H9 (cell line): ENCODE data around the gene TMIGD3. TPM values are rescaled to one million over a fixed set of nuclear protein-coding genes. Genes with fewer than 3 reads are reported as not detected.

Source experiments
- DNase-seq: peaks from one replicate; pipeline ENCODE4 v3.0.0-alpha.2; 2017
- H2AFZ ChIP-seq: one replicate; pipeline ENCODE4 v1.6.1; 2013; ENCODE audit warnings: mild to moderate bottlenecking, low read length, control low read depth, moderate library complexity
- H2AK5ac ChIP-seq: 2 replicates; pipeline ENCODE4 v1.6.1; 2013; ENCODE audit warnings: low read length, control low read depth, mixed read lengths; ENCODE audit not compliant: insufficient read length
- H2BK120ac ChIP-seq: one replicate; pipeline ENCODE4 v1.6.1; 2013; ENCODE audit warnings: low read depth, mild to moderate bottlenecking, low read length, control low read depth, inconsistent platforms; ENCODE audit not compliant: poor library complexity, severe bottlenecking
- H2BK12ac ChIP-seq: 2 replicates; pipeline ENCODE4 v1.6.1; 2013; ENCODE audit warnings: low read length, control low read depth, mixed read lengths, low read depth; ENCODE audit not compliant: insufficient read length
- H2BK15ac ChIP-seq: 2 replicates; pipeline ENCODE4 v1.6.1; 2013; ENCODE audit warnings: low read depth, low read length, control low read depth
- H2BK20ac ChIP-seq: one replicate; pipeline ENCODE4 v1.6.1; 2013; ENCODE audit warnings: low read depth, mild to moderate bottlenecking, low read length, control low read depth, inconsistent platforms; ENCODE audit not compliant: poor library complexity, severe bottlenecking
- H2BK5ac ChIP-seq: 2 replicates; pipeline ENCODE4 v1.6.1; 2013; ENCODE audit warnings: low read length, control low read depth, mixed read lengths; ENCODE audit not compliant: insufficient read length
- H3K14ac ChIP-seq: 2 replicates; pipeline ENCODE4 v1.6.1; 2013; ENCODE audit warnings: low read length, control low read depth; ENCODE audit not compliant: insufficient read depth
- H3K18ac ChIP-seq: 2 replicates; pipeline ENCODE4 v1.6.1; 2013; ENCODE audit warnings: low read depth, mild to moderate bottlenecking, mixed read lengths, low read length, control low read depth; ENCODE audit not compliant: insufficient read length
- H3K23ac ChIP-seq: 2 replicates; pipeline ENCODE4 v1.6.1; 2013; ENCODE audit warnings: low read length, control low read depth, mixed read lengths, low read depth; ENCODE audit not compliant: insufficient read length
- H3K23me2 ChIP-seq: 2 replicates; pipeline ENCODE4 v1.6.1; 2013; ENCODE audit warnings: low read depth, mild to moderate bottlenecking, mixed read lengths, low read length, control low read depth; ENCODE audit not compliant: insufficient read length, poor library complexity, severe bottlenecking
- H3K27ac ChIP-seq: 2 replicates; pipeline ENCODE4 v1.5.1; 2013; ENCODE audit warnings: low read length, control low read depth, mixed read lengths, low read depth; ENCODE audit not compliant: insufficient read length
- H3K27me3 ChIP-seq: 2 replicates; pipeline ENCODE4 v1.6.1; 2013; ENCODE audit warnings: low read length, control low read depth, inconsistent platforms; ENCODE audit not compliant: insufficient read depth
- H3K4ac ChIP-seq: 2 replicates; pipeline ENCODE4 v1.6.1; 2013; ENCODE audit warnings: low read depth, mild to moderate bottlenecking, control low read depth, inconsistent platforms, low read length, moderate library complexity
- H3K4me1 ChIP-seq: 2 replicates; pipeline ENCODE4 v1.6.1; 2013; ENCODE audit warnings: low read length, control low read depth, inconsistent platforms; ENCODE audit not compliant: insufficient read depth
- H3K4me2 ChIP-seq: 2 replicates; pipeline ENCODE4 v1.6.1; 2013; ENCODE audit warnings: low read length, control low read depth, mixed read lengths; ENCODE audit not compliant: insufficient read length, insufficient read depth
- H3K56ac ChIP-seq: 2 replicates; pipeline ENCODE4 v1.6.1; 2013; ENCODE audit warnings: low read depth, mild to moderate bottlenecking, mixed read lengths, low read length, control low read depth; ENCODE audit not compliant: insufficient read length
- H3K79me1 ChIP-seq: 2 replicates; pipeline ENCODE4 v1.6.1; 2013; ENCODE audit warnings: low read depth, mild to moderate bottlenecking, moderate library complexity, low read length, control low read depth, inconsistent platforms; ENCODE audit not compliant: insufficient read depth, poor library complexity, severe bottlenecking
- H3K79me2 ChIP-seq: 2 replicates; pipeline ENCODE4 v1.6.1; 2013; ENCODE audit warnings: low read length, control low read depth, inconsistent platforms; ENCODE audit not compliant: insufficient read depth
- H3K9ac ChIP-seq: 2 replicates; pipeline ENCODE4 v1.6.1; 2013; ENCODE audit warnings: low read length, control low read depth, mixed read lengths; ENCODE audit not compliant: insufficient read length; ENCODE audit errors: extremely low read depth
- H3K9me3 ChIP-seq: one replicate; pipeline ENCODE4 v1.6.1; 2013; ENCODE audit warnings: low read depth, low read length, inconsistent platforms; ENCODE audit not compliant: control insufficient read depth
- H3T11ph ChIP-seq: one replicate; pipeline ENCODE4 v1.6.1; 2013; ENCODE audit warnings: mild to moderate bottlenecking, low read length, control low read depth, inconsistent platforms
- H4K20me1 ChIP-seq: one replicate; pipeline ENCODE4 v1.6.1; 2013; ENCODE audit not compliant: control insufficient read depth, insufficient read length, insufficient read depth
- H4K5ac ChIP-seq: 2 replicates; pipeline ENCODE4 v1.6.1; 2013; ENCODE audit warnings: low read depth, mild to moderate bottlenecking, mixed read lengths, low read length, control low read depth; ENCODE audit not compliant: insufficient read length
- H4K8ac ChIP-seq: replicated peaks from 2 replicates; pipeline ENCODE4 v1.6.1; 2013; ENCODE audit warnings: low read length, control low read depth, mixed read lengths, low read depth; ENCODE audit not compliant: insufficient read length
- H4K91ac ChIP-seq: 2 replicates; pipeline ENCODE4 v1.6.1; 2013; ENCODE audit warnings: low read depth, mild to moderate bottlenecking, moderate library complexity, mixed read lengths, low read length, control low read depth; ENCODE audit not compliant: insufficient read length
- H3K27ac Mint-ChIP-seq, 3 experiments: 2 replicates in 2 of 3; 3 replicates in 1 of 3; pipeline ENCODE4 v1.8.0; 2020 to 2021; ENCODE audit warnings: mixed read lengths in 3 of 3, mild to moderate bottlenecking in 1 of 3, moderate library complexity in 1 of 3
- H3K27me3 Mint-ChIP-seq: 2 replicates; pipeline ENCODE4 v1.8.0; 2021; ENCODE audit warnings: low read depth, mild to moderate bottlenecking, moderate library complexity, mixed read lengths
- H3K36me3 Mint-ChIP-seq, 3 experiments: 2 replicates in 2 of 3; 3 replicates in 1 of 3; pipeline ENCODE4 v1.8.0; 2020 to 2021; ENCODE audit warnings: low read depth in 3 of 3, mixed read lengths in 3 of 3; ENCODE audit not compliant: insufficient read depth in 1 of 3
- H3K4me1 Mint-ChIP-seq, 2 experiments: 2 replicates each; pipeline ENCODE4 v1.8.0; 2020; ENCODE audit warnings: mixed read lengths in 2 of 2
- H3K4me3 Mint-ChIP-seq, 2 experiments: 2 replicates in 1 of 2; 3 replicates in 1 of 2; pipeline ENCODE4 v1.8.0; 2020 to 2021; ENCODE audit warnings: mild to moderate bottlenecking in 2 of 2, mixed read lengths in 2 of 2, moderate library complexity in 1 of 2
- H3K9me3 Mint-ChIP-seq, 2 experiments: 2 replicates in 1 of 2; 3 replicates in 1 of 2; pipeline ENCODE4 v1.8.0; 2020; ENCODE audit warnings: mild to moderate bottlenecking in 2 of 2, mixed read lengths in 2 of 2, moderate library complexity in 1 of 2
- CTCF ChIP-seq: fragments of 200-600 bp; sonication (generic); conservative IDR thresholded peaks from 3 replicates; pipeline ENCODE4 v1.8.0; 2021; ENCODE audit warnings: antibody characterized with exemption, mild to moderate bottlenecking
- WGBS: extraction: QIAGEN DNeasy Blood & Tissue Kit; methylation state at CpG from one replicate; pipeline ENCODE4 v1.1.7; 2013; ENCODE audit warnings: missing lambda C conversion rate, low lambda C conversion rate, mixed read lengths; ENCODE audit not compliant: insufficient read length; ENCODE audit errors: extremely low coverage; 5-methylcytosine and 5-hydroxymethylcytosine counted together
- total RNA-seq: library from RNA; stranded (reverse); gene quantifications from 2 replicates; pipeline ENCODE4 v1.2.1, GENCODE V29; 2021

The TMIGD3 gene
- total RNA-seq, 1 experiment from 2014 or later: not detected

GRCh38 chr1:111490220-111490619 is 13.2 kb downstream of the TMIGD3 start:
- no peak overlapping the region for H3K4me2 ChIP-seq
- H4K5ac ChIP-seq: no peak overlapping the region
- H2BK12ac ChIP-seq: no peak overlapping the region
- no peaks in the 10 kb centered on the region for H3K79me1 ChIP-seq
- TF ChIP-seq CTCF: no peak
- WGBS: no CpG with 5 or more reads among the region's 4 CpGs
- H3K9me3 ChIP-seq: no peaks in the 10 kb centered on the region
- no peak overlapping the region for H2AFZ ChIP-seq
- no peaks in the 10 kb centered on the region for H3K4me1 ChIP-seq
- H3K23ac ChIP-seq: no peak overlapping the region
- Mint-ChIP-seq H3K36me3 (no peaks in the 10 kb centered on the region), H3K4me1 (peaks cover 6% of the 10 kb centered on the region in 2 experiments), H3K9me3 (no peaks in the 10 kb centered on the region; a peak in 1 of 5 replicates), H3K27me3 (no peaks in the 10 kb centered on the region), H3K4me3 (no peak overlapping the region; a peak in 1 of 5 replicates), H3K27ac (peak overlapping the region in 1 of 3 experiments; percentile 46; a peak in 1 of 7 replicates)
- no peak overlapping the region for H4K91ac ChIP-seq
- no peak overlapping the region for H2BK15ac ChIP-seq
- no peak overlapping the region for H2AK5ac ChIP-seq
- H3K27ac ChIP-seq: no peak overlapping the region
- no peak overlapping the region for H2BK120ac ChIP-seq
- no peak overlapping the region for H3K56ac ChIP-seq
- H4K8ac ChIP-seq: no peak overlapping the region
- H3K79me2 ChIP-seq: no peaks in the 10 kb centered on the region
- H3K18ac ChIP-seq: no peak overlapping the region
- H3K4ac ChIP-seq: no peak overlapping the region
- H2BK20ac ChIP-seq: no peak overlapping the region
- DNase-seq: no peak
- no peak overlapping the region for H3K9ac ChIP-seq
- H3T11ph ChIP-seq: no peak overlapping the region
- no peak overlapping the region for H3K14ac ChIP-seq
- no peak overlapping the region for H2BK5ac ChIP-seq
- no peaks in the 10 kb centered on the region for H4K20me1 ChIP-seq
- no peaks in the 10 kb centered on the region for H3K23me2 ChIP-seq
- no peaks in the 10 kb centered on the region for H3K27me3 ChIP-seq
